GM19455 (cell line): ENCODE measurements around the gene CIB4.

Experiments used
- ATAC-seq: cut with Tn5 transposase; IDR thresholded peaks from one replicate; pipeline ENCODE4 v1.9.1; 2021; ENCODE audit not compliant: unreplicated experiment

CIB4 gene

DNA sequence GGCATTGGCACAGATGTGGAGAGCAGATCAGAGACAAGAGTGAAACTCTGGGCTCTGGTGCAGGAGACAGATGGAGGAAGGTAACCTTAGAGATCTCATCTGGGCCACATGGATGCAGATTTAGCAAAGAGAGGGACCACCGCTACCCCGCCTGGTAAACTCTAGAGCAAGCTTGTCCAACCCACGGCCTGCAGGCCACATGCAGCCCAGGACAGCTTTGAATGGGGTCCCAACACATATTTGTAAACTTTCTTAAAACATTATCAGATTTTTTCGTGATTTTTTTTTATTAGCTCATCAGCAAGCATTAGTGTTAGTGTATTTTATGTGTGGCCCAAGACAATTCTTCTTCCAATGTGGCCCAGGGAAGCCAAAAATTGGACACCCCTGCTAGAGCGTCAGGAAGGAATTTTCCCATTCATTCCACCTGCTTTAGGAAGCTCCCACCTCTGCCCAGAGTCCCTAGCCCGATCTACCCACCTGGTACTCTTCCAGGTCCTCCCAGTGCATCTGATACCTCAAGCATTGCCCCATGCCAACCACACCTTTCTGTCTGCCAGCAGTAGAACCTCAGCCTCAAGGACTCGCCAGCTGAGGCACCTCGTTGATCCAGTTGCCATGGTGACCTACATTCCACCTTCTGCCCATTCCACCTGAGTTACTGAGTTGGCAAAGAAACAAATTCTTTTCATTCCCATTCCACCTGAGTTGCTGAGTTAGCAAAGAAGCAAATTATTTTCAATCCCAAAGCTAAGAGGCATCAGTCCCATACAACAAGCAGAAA is at the start of gene CIB4:
Gene CIB4 (minus strand): TSS at position 586 of the 784 bp plus-strand sequence. CDS start 52 bp downstream, at position 534.
- no peak for ATAC-seq

DNA sequence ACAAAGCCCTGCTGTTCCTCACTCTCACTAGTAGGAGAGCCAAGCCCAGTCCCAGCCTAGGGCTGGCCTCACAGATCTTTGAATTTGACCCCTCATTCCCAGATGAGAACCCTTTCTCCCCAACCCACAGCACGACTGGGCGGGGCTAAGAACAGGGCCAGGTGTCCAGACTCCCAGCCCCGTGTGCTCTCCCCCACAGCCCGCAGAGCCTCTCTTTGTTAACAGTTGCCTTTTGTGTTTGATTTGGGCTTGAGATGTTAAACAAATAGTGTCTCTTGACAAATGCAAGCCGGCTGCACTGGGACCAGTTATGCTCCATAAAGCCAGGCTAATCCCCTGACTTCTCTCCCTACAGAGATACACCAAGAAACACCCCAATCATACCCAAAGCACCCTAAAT is 46.6 kb upstream of the CIB4 start:
- ATAC-seq = no peak

DNA sequence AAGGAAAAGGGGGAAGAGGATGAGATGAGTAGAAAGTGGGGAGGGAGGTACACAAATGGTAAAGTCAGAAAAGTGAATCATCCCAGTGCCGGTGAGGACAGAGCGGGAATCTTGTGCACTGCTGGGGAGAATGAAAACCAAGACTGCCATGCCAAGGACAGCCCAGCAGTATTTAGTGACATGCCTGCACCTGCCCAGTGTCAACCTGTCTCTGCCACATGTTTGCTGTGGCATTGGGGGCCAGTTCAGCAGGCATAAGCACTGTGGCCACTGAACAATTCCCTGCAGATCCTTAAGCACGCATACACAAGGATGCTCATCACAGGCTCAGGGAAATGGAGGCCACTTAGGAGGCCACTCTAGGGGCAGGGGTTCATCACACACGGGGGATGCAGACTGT is 46.2 kb upstream of the CIB4 start:
- ATAC-seq = no peak

DNA sequence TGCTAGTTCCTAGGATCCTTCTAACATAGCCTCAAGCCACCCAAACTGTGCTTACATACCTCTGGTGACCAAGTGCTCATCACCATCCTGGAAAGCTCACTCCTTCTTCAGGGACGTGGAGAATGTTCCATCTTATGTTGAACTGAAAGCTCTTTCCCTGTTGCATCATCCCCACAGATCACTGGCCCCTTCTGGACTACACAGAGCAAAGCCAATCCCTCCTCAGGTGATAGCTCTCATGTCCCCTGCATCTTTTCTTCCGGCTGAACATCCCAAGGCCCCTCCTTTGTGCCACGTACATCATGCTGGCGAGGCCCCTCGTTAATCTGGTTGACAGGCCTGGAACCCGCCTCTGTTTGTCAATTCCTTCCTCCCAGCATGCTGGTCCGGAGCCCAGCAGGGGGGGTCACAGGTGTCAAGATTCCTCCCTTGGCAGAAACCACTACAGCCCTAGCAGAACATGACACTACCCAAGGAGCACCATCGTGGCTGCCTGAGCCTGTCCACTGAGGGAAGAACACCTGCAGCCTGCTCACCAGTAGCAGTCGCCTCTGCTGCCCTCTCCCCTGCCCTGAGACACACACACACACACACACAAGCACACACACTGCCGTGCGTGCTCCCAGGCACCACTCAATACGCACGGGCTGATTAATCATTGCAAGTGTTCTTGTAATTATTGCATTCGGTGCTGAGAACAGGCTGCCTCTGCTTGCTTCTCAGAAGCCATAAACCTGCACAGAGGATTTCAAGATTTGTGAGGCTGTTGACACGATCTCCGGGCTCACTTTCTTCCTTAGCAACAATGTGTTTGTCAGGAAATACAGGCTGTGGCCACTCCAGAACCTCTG is 45.0 kb upstream of the CIB4 start:
- no peak for ATAC-seq

DNA sequence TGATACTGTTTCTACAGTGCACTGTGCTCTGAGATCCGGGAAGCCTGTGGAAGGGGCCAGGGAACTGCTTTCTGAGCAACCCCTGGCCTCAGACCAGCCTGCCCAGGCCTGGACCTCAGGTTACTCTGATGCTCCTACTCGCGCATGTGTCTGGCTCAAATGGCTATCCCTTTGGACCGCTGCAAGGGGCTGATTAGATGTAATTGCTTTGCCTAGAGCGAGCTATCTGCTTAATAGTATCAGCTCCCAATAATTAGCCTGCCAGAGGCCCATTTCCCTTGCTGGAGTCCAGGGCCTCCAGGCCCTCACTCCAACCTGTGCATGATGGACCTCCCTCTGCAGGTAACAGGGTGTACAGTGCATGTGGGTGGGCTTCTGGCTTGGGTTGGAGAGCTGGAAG is 44.2 kb upstream of the CIB4 start:
- ATAC-seq = no peak

DNA sequence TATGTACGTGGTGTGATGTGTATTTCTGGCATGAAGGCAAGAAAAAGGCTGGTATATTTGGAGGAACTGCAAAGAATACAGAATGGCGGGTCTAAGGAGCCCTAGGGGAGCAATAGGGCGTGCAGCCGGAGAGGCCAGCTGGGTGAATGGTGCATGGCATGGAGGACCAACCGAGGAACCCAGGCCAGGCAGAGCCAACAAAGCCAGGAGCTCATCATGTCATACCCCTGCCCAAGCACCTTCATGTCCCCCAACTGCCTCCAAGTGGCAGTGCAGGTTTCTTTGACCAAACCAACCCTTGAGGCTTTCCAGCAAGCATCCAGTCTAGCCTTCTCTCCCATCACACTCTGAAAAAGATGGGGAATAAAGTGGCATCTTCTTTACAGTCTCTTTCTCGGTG is 42.4 kb upstream of the CIB4 start:
- no peak for ATAC-seq

DNA sequence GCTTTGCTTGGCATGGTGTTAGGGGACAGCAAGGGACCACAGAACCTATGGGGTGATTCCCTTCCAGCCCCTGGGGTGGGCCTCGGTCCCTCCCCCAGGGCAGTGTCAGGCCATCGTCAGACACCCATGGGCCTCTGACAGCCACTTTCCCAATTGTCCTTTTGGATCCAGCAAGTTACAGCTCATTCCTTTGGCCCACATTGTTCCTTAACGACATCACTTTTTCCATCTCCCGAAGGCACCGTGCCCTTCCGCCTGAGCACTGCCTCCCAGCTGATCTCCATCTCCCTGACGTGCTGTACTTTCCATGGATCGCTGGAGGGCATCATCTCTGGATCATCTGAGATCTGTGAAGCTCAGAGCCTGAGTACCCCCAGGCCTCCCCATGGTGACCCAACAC is 41.0 kb upstream of the CIB4 start:
- ATAC-seq = no peak

DNA sequence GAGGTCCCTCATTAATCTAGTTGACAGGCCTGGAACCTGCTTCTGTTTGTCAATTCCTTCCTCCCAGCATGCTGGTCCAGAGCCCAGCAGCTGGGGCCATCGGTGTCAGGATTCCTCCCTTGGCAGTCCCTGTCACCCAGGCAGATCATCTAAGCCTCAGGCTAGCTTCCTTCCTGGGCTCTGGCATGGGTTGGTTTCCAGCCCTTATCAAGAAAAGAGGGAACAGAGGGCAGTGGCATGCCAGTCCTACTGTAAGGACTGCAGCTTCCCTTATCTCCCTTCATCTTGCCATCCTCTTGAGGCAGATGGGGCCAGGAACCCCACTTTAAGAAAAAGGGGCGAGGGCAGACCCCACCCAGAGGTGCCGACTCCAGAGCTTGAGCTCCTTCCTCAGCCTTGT is 40.5 kb upstream of the CIB4 start:
- no peak for ATAC-seq

DNA sequence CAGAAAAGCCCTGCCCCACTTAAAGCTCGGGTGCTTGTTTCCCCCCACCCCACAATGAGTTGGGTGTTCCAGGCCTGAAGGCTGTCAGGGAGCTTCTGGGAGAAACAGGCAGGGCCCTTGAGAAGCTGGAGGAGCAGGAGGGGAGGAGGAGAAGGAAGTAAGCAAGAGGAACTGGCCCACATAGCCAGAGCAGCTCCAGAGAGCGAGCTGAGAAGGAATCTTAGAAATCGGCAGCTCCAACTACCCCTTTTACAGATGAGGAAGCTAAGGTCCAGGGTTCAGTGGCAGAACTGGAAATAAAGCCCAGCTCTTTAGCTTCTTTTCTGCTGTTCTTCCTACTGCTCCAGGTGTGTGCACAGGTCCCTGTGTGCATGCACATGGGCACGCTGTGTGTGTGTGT is 38.7 kb upstream of the CIB4 start:
- ATAC-seq = no peak

DNA sequence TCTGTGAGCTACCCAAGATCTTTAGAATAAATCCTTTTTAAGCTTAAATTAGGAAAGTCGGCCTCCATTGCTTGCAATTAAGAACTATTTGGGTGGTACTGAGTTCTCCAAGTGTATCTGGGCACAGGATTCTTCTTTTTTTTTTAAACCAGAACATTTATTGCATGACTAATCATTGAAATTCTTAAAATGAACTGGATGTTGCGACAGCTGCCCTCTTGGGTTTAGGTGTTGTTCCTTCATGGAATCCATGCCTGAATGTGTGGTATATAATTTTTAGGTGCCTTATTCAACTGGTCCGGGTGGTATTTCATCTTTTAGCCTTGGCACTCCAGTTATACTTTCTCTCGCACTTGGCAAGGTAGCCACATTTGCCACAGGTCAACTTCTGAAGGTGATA is 36.9 kb upstream of the CIB4 start:
- no peak for ATAC-seq

DNA sequence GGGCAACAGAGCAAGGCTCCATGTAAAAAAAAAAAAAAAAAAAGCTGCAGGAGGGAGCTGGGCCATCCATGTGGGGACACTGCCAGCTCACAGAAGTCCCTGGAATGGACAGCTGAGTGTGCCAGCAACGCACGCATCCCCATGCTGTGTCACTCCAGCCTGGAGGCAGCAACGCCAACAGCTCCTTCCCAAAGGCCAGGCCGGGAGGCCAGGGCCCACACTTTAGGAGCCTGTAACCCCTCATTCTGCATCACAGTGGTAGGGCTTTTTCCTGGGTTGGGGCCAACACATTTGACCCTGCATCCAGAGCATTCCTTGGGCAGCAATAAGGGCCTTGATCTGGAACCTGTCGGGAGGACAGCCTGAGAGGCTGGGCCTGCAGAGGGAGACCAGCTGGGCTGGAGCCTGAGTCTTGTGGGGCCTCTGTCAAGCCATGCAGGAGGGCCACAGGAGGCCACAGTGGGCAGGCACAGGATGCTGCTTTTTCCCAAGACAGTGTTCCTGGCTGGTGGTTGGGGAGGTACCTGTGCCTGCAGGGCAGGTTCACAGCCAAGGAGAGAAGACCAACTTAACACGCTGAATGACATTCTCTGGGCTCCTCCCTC is 34.6 kb upstream of the CIB4 start:
- ATAC-seq = no peak

DNA sequence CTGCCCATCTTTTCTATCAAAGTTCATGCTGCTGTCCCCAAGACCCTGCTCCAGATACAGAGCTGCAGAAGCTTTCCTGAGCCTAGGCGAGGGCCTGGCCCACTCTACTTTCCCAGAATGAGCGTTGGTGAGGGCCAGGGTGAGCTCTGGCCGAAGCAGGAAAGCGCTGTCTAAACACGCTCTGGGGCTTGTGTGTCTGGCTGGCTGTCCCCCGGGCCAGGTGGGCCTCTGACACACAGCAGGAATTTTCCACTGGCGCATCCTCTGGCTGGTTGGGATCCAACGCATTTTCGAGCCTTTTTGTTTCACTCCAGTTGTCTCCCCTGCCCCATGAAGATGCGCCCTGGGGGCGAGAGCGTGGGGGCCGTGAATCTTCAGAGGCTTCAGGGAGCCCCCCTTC is 33.6 kb upstream of the CIB4 start:
- no peak for ATAC-seq

DNA sequence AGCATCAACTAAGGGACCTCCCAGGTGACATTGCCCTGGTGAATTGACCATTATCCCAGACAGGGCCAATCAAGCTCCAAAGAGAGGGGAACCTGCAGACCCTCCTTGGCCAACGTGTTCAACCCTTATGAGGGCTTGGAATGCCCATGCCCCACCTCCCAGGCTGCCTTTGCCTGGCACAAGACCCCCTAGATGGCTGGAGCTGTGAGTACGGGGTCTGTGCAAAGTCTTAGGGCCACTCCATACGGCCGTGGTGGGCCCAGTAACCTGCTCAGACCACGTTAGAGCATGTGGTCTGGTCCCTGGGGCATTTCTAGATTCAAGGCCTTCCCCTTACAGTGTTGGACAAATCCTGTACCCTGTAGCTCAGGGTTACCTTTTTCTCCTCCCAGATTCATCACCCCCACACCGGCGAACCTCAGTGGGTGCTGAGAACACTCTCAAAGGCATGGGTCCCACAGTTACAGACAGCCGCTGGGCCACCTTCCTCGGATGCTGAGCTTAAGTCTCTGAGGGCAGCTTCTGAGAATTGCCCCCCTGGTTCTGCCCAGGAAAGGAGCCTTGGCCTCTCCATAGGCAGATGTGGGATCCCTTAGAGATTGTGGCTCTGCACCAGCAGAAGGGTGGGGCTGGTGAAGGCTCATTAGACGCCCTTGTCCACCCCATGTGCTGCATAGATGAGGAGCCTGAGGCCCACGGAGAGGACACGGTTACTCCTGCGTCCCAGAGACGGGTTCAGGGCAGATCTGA is 33.0 kb upstream of the CIB4 start:
- no peak for ATAC-seq

DNA sequence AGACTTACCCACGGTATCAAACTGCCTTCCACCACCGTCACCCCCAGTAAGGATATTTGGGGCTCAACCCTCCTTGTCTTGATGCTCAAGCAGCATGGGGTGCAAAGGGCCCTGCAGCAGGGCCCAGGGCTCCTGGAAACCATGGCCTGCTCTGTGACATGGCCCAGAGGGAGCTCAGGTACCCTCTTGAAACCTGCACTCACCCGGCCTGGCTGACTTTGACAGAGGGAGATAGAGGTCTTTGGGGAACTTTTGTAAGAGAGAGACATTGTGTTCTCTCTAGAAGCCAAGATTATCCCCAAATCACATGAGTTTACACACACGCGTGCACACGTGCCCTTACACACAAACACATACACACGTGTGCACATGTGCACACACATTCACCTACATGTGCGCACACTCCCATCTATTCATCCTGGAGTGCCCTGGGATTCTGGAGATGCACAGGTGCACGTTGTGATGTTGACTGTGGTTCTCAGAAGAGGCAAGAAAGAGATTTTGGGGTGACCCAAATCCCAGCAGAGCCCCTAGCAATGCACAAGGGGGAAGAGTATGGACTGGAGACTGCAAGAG is 31.7 kb upstream of the CIB4 start:
- no peak for ATAC-seq

DNA sequence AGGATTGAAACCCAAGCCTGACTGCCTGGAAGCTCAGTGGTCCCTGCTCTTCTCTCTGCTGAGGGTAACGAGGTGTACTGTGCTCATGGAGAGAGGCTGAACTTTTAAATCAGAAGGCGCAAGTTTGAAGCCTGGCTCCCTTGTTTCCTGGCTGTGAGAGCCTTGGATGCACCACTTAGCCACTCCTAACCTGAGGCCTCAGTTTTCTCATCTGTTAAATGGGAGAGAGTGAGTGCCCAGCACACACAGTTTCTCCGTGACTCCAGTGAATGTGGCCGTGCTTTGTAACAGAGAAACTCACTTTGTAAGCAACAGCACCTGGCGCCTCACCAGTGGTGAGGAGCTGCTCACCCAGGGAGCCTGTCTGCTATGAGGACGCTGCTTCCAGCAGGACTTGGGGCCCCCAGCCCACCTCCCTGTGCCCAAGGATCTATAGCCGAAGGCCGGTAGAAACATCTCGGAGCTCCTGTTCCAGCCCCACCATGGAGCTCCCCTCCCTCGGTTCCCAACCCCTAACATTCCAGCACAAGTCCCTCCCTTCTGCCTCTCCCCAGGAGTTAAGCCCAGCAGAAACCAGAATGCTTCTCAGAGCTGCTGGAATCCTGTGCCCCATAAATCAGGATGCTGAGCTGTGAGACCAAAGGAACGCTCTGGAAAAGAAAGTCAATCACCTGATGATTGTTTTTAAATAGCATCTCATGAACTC is 31.1 kb upstream of the CIB4 start:
- ATAC-seq = no peak

DNA sequence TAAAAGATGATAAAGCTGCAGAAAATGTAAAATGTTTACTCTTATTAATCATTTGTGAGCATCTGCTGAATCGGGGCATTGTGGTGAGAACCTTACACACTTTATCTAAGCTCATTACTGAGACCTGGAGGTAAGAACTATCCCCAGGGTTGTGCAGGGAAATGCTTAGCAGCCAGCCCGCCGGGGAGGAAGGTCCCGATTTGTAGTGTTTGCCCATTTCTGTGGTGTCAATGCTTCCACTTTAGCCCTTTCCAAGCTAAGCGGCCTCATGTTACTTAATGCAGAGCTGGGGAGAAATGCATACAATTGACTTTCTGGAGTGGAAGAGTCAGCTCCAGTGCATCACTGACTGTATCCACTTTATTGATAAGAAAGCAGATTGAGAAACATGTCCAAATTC is 30.5 kb upstream of the CIB4 start:
- no peak for ATAC-seq

DNA sequence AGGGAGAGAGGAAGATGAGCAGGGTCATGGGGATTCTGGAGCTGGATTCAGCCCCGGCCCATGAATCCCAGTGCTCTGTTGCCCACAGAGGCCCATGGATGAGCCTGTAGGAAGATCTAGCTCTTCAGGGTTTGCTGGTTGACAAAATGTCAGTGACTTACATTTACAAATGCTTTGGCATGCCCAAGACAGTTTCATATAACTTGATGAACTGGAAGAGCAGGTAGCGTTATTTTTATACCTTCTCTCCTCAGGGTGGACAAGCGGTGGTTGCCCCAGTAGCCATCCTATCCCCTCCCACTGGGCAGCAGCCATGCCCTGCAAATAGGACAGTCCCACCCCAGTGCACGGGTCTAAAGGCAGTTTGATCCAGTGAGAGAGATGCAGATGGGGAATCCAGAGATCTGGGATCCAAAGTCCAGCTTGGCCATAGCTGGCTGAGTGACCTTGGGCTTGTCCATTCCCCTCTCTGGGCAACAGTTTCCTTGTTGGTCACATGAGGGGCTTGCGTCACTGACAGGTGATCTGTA is 29.8 kb upstream of the CIB4 start:
- no peak for ATAC-seq

DNA sequence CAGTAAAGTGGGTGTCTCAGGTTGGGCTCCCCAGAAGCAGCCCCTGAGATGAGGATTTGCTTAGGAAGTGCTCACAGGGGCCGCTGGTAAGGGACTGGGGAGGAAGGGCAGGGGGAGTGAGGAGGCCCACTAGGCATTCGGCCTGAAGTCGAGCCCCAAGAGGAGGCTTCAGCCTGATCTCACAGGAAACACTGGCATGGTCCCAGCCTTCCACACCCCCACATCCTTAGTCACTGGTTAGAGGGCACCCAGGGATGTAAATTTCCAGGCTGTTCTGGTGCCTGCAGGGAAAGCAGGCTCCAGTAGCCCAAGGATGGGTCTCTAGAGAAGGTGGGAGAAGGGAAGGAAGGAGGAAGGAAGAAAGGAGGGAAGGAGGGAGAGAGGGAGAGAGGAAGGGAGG is 29.0 kb upstream of the CIB4 start:
- no peak for ATAC-seq

DNA sequence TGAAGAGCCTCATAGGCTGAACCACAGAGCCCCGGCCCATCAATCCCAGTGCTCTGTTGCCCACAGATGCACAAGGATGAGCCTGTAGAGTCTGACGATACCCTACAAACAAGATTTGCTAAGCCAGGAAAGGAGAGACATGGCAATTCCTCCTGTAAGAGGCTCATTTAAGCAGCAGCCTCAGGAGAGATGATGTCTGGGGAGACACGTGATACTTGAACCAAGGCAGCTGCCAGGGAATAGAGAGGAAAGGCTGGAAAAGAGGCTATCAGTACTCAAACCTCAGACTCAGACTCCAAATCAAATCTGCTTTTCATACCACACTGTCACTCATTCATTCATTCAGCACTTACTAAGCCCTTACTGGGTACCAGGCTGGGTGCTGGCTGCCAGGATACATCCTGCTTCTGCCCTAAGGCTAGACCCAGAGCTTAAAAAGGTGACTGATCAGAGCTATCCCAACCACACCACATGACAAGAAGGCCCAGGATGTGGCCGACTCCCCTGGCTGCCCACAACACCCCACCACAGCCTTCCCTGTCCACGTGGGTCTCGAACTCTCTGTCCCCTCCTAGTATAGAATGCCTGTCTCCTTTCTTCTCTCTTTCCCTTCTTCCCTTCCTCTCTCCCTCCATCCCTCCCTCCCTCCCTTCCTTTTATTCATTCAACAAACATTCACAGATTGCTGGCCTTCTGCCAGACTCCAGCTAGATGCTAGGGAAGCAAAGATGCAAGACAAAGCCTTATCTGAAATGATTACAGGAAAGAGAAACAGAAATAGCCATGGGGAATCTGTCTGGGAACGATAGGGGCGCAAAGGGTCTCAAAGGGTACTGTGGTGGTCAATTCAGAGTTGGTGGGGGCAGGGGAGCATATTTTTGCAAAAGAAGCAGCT is 27.9 kb upstream of the CIB4 start:
- no peak for ATAC-seq
